Immature natural killer cell (primary cell): Measurements from ENCODE around the gene NMUR1. TPM values are rescaled to one million over a fixed set of nuclear protein-coding genes. Genes with fewer than 3 reads are reported as not detected.

Experiments used
- DNase-seq, 3 donors: peaks; one replicate each; pipeline ENCODE4 v3.0.0; 2022; ENCODE audit warnings: mixed read lengths in 1 of 3
- H3K27ac Mint-ChIP-seq, 6 donors: one replicate each; pipeline ENCODE4 v1.8.0; 2020; ENCODE audit warnings: mixed read lengths in 6 of 6, mild to moderate bottlenecking in 5 of 6, inconsistent platforms in 4 of 6, moderate library complexity in 3 of 6
- H3K27me3 Mint-ChIP-seq, 3 donors: one replicate each; pipeline ENCODE4 v1.8.0; 2020 to 2021; ENCODE audit warnings: low read depth in 3 of 3, mild to moderate bottlenecking in 3 of 3, mixed read lengths in 3 of 3, moderate library complexity in 3 of 3, inconsistent platforms in 1 of 3
- H3K36me3 Mint-ChIP-seq, 3 donors: one replicate each; pipeline ENCODE4 v1.8.0; 2020; ENCODE audit warnings: mixed read lengths in 3 of 3, inconsistent platforms in 2 of 3, mild to moderate bottlenecking in 2 of 3
- H3K4me1 Mint-ChIP-seq, 2 donors: one replicate each; pipeline ENCODE4 v1.8.0; 2020; ENCODE audit warnings: inconsistent platforms in 2 of 2, mild to moderate bottlenecking in 2 of 2, mixed read lengths in 2 of 2, moderate library complexity in 1 of 2
- H3K4me3 Mint-ChIP-seq, 5 donors: one replicate each; pipeline ENCODE4 v1.8.0; 2020; ENCODE audit warnings: mild to moderate bottlenecking in 5 of 5, mixed read lengths in 5 of 5, inconsistent platforms in 3 of 5, moderate library complexity in 3 of 5
- H3K9me3 Mint-ChIP-seq, 6 donors: one replicate each; pipeline ENCODE4 v1.8.0; 2020; ENCODE audit warnings: mild to moderate bottlenecking in 6 of 6, mixed read lengths in 6 of 6, inconsistent platforms in 4 of 6, moderate library complexity in 3 of 6
- polyA plus RNA-seq, 3 donors: library from polyadenylated mRNA; unstranded; fragments of 300-500 nt; fragmentation: Illumina TruSeq; gene quantifications; one replicate each; pipeline ENCODE4 v1.2.3, GENCODE V29; 2021

Gene NMUR1
- polyA plus RNA-seq, 3 donors from 2014 or later, result 34.6 to 54.4 (median 37.2) TPM

GRCh38 chr2:231482806-231483391, 47.3 kb downstream of the NMUR1 start:
- Mint-ChIP-seq H3K4me1 (peaks cover 12 to 13% of the 10 kb centered on the region in 2 donors), H3K9me3 (no peaks in the 10 kb centered on the region), H3K4me3 (peak overlapping the region; percentile 58 to 78 (median 72)), H3K36me3 (no peaks in the 10 kb centered on the region), H3K27me3 (peaks cover 0 to 8% (median 0%) of the 10 kb centered on the region in 3 donors), H3K27ac (peak overlapping the region; percentile 66 to 90 (median 82))
- DNase-seq, result peak; percentile 68 to 72 (median 71)

- H3K9me3 Mint-ChIP-seq, result no peaks in the 10 kb centered on the region
Observed at GRCh38 chr2:231480781-231481180, 49.5 kb downstream of the NMUR1 start.

GRCh38 chr2:231479455-231479854, 50.8 kb downstream of the NMUR1 start:
- no peaks in the 10 kb centered on the region for H3K36me3 Mint-ChIP-seq
- H3K27me3 Mint-ChIP-seq, result peaks cover 0 to 8% (median 0%) of the 10 kb centered on the region in 3 donors
- H3K4me3 Mint-ChIP-seq, result no peak overlapping the region
- no peaks in the 10 kb centered on the region for H3K9me3 Mint-ChIP-seq
- DNase-seq, result no peak
- H3K4me1 Mint-ChIP-seq, result peaks cover 12% of the 10 kb centered on the region in 2 donors
- H3K27ac Mint-ChIP-seq, result no peak overlapping the region

More at GRCh38 chr2:231480781-231481180, 49.5 kb downstream of the NMUR1 start:
- Mint-ChIP-seq H3K27ac (no peak overlapping the region), H3K4me1 (peaks cover 12 to 13% of the 10 kb centered on the region in 2 donors), H3K27me3 (peaks cover 0 to 8% (median 0%) of the 10 kb centered on the region in 3 donors), H3K4me3 (peak overlapping the region in 2 of 5 donors; percentile 20 to 45), H3K36me3 (no peaks in the 10 kb centered on the region)
- DNase-seq, result no peak

- Mint-ChIP-seq H3K36me3 (no peaks in the 10 kb centered on the region), H3K4me3 (no peak overlapping the region), H3K27me3 (peaks cover 0 to 2% (median 0%) of the 10 kb centered on the region in 3 donors), H3K4me1 (no peaks in the 10 kb centered on the region), H3K9me3 (no peaks in the 10 kb centered on the region), H3K27ac (no peak overlapping the region)
- DNase-seq, result no peak
Observed at GRCh38 chr2:231476920-231477319, 53.3 kb downstream of the NMUR1 start.

GRCh38 chr2:231475965-231476364, 54.3 kb downstream of the NMUR1 start:
- no peaks in the 10 kb centered on the region for H3K36me3 Mint-ChIP-seq
- H3K27ac Mint-ChIP-seq, result no peak overlapping the region
- no peaks in the 10 kb centered on the region for H3K4me1 Mint-ChIP-seq
- no peaks in the 10 kb centered on the region for H3K9me3 Mint-ChIP-seq
- no peak for DNase-seq
- no peak overlapping the region for H3K4me3 Mint-ChIP-seq
- H3K27me3 Mint-ChIP-seq, result peaks cover 0 to 2% (median 0%) of the 10 kb centered on the region in 3 donors

Other genes with a start within 250 kb of the NMUR1 start
- 1 to 10 TPM; 5.8 to 8.9 (median 7.8) TPM for gene B3GNT7, start 134.7 kb downstream of the NMUR1 start, polyA plus RNA-seq
- 100 to 1,000 TPM; 110 to 602 (median 239) TPM for gene NCL, start 66.0 kb downstream of the NMUR1 start, polyA plus RNA-seq
- gene TEX44, start 62.4 kb upstream of the NMUR1 start, polyA plus RNA-seq, result not detected
- gene PTMA, start 178.1 kb upstream of the NMUR1 start, polyA plus RNA-seq, result 1,000 to 10,000 TPM in 2 of 3 donors, 100 to 1,000 TPM in 1; 953 to 2,361 (median 1,987) TPM